Sigmoid colon (tissue), 4 donors: ENCODE data around the gene KCNQ4.

Source experiments
- CTCF ChIP-seq, 4 experiments: fragments of 450-650 bp in 3 of 4; fragments of 200-600 bp in 1 of 4; IDR thresholded peaks; one replicate each; pipeline ENCODE4 v1.5.1; 2016 to 2019; ENCODE audit warnings: antibody characterized with exemption in 4 of 4, mild to moderate bottlenecking in 3 of 4, moderate library complexity in 2 of 4
- EP300 ChIP-seq, 4 donors: sonication (generic); formaldehyde crosslinking; IDR thresholded peaks; one replicate each; pipeline ENCODE4 v1.6.1; 2017; ENCODE audit warnings: antibody characterized with exemption in 4 of 4
- POLR2AphosphoS5 ChIP-seq, 4 donors: sonication (generic); formaldehyde crosslinking; IDR thresholded peaks; one replicate each; pipeline ENCODE4 v1.6.1; 2017; ENCODE audit warnings: antibody characterized with exemption in 4 of 4

- no peak for TF ChIP-seq CTCF (IDR thresholded peaks at IDR 0.05)
- no peak for TF ChIP-seq POLR2AphosphoS5 (IDR thresholded peaks at IDR 0.05)
- TF ChIP-seq EP300 (IDR thresholded peaks at IDR 0.05): no peak
These were observed 36.7 kb downstream of the KCNQ4 start for GRCh38 chr1:40820251-40820797.
